ENCODE results near the gene MYL12B. TPM values are rescaled to one million over a fixed set of nuclear protein-coding genes. Genes with fewer than 3 reads are reported as not detected.
"Not testable (repeated sequence)": the region's sequence is repeated elsewhere in the genome, so short reads cannot be mapped to it uniquely, and the experiment has no call there.

The MYL12B gene
- 561 and 830 TPM in 2 replicates for total RNA-seq (2014; rRNA removed; shearing (Covaris generic))

- peak; percentile 91 to 99 for DNase-seq (ENCODE audit: low read depth in 1 of 2, low spot score in 2 of 2)
- Histone ChIP-seq H3K36me3 (peaks cover 88% of the 10 kb centered on the region), H3K9me3 (replicated peaks) (no peaks in the 10 kb centered on the region), H3K4me3 (peak within 1 kb of the TSS; percentile 91), H3K4me1 (replicated peaks) (peaks cover 62% of the 10 kb centered on the region), H3K27ac (peak within 1 kb of the TSS; percentile 100), H3K27me3 (replicated peaks) (no peaks in the 10 kb centered on the region)
These were observed at the start of gene MYL12B for GRCh38 chr18:3261373-3262233. TSS of gene MYL12B (plus strand) at chr18:3262133. CDS start at chr18:3272899, 10,766 bp downstream.

- no peaks in the 10 kb centered on the region for H3K36me3 ChIP-seq
- no peak for DNase-seq (ENCODE audit: low read depth in 1 of 2, low spot score in 2 of 2)
- H3K4me3 ChIP-seq: no peak overlapping the region
- no peaks in the 10 kb centered on the region for H3K27me3 ChIP-seq (replicated peaks)
- no peaks in the 10 kb centered on the region for H3K9me3 ChIP-seq (replicated peaks)
- no peak overlapping the region for H3K27ac ChIP-seq
- peaks cover 33% of the 10 kb centered on the region for H3K4me1 ChIP-seq (replicated peaks)
These were observed 49.3 kb upstream of the MYL12B start for GRCh38 chr18:3212657-3213056.

- no peaks in the 10 kb centered on the region for H3K36me3 ChIP-seq
- no peaks in the 10 kb centered on the region for H3K27me3 ChIP-seq (replicated peaks)
- H3K4me3 ChIP-seq: no peak overlapping the region
- no peak overlapping the region for H3K27ac ChIP-seq
- no peaks in the 10 kb centered on the region for H3K9me3 ChIP-seq (replicated peaks)
- no peak for DNase-seq (ENCODE audit: low read depth in 1 of 2, low spot score in 2 of 2)
- H3K4me1 ChIP-seq (replicated peaks): peaks cover 30% of the 10 kb centered on the region
These were observed 48.5 kb upstream of the MYL12B start for GRCh38 chr18:3213300-3214059.

GRCh38 chr18:3214855-3215637 is 46.9 kb upstream of the MYL12B start:
- Histone ChIP-seq H3K36me3 (no peaks in the 10 kb centered on the region), H3K27ac (no peak overlapping the region), H3K4me3 (no peak overlapping the region), H3K27me3 (replicated peaks) (no peaks in the 10 kb centered on the region), H3K9me3 (replicated peaks) (no peaks in the 10 kb centered on the region), H3K4me1 (replicated peaks) (peaks cover 21% of the 10 kb centered on the region)
- no peak for DNase-seq (ENCODE audit: low read depth in 1 of 2, low spot score in 2 of 2)

GRCh38 chr18:3216987-3217386 is 44.9 kb upstream of the MYL12B start:
- no peak overlapping the region for H3K4me3 ChIP-seq
- no peaks in the 10 kb centered on the region for H3K27me3 ChIP-seq (replicated peaks)
- no peak for DNase-seq (ENCODE audit: low read depth in 1 of 2, low spot score in 2 of 2)

GRCh38 chr18:3217948-3218647 is 43.8 kb upstream of the MYL12B start:
- no peaks in the 10 kb centered on the region for H3K9me3 ChIP-seq (replicated peaks)
- no peak for DNase-seq (ENCODE audit: low read depth in 1 of 2, low spot score in 2 of 2)

More at GRCh38 chr18:3216987-3217386, 44.9 kb upstream of the MYL12B start:
- H3K9me3 ChIP-seq (replicated peaks): no peaks in the 10 kb centered on the region
- H3K36me3 ChIP-seq: no peaks in the 10 kb centered on the region
- H3K4me1 ChIP-seq (replicated peaks): peaks cover 2% of the 10 kb centered on the region
- H3K27ac ChIP-seq: no peak overlapping the region

GRCh38 chr18:3218819-3219218 is 43.1 kb upstream of the MYL12B start:
- no peaks in the 10 kb centered on the region for H3K36me3 ChIP-seq
- H3K4me3 ChIP-seq: no peak overlapping the region
- H3K27me3 ChIP-seq (replicated peaks): 0 out of 2 replicates have a peak, but pooled peaks cover 5% of the 10 kb centered on the region
- H3K27ac ChIP-seq: no peak overlapping the region
- H3K9me3 ChIP-seq (replicated peaks): no peaks in the 10 kb centered on the region
- no peak for DNase-seq (ENCODE audit: low read depth in 1 of 2, low spot score in 2 of 2)
- H3K4me1 ChIP-seq (replicated peaks): no peaks in the 10 kb centered on the region

More at GRCh38 chr18:3217948-3218647, 43.8 kb upstream of the MYL12B start:
- Histone ChIP-seq H3K27ac (no peak overlapping the region), H3K4me3 (no peak overlapping the region), H3K27me3 (replicated peaks) (0 out of 2 replicates have a peak, but pooled peaks cover 3% of the 10 kb centered on the region), H3K4me1 (replicated peaks) (no peaks in the 10 kb centered on the region), H3K36me3 (no peaks in the 10 kb centered on the region)

GRCh38 chr18:3219241-3219630 is 42.7 kb upstream of the MYL12B start:
- H3K9me3 ChIP-seq (replicated peaks): no peaks in the 10 kb centered on the region
- DNase-seq (ENCODE audit: low read depth in 1 of 2, low spot score in 2 of 2): no peak
- H3K36me3 ChIP-seq: no peaks in the 10 kb centered on the region
- no peaks in the 10 kb centered on the region for H3K4me1 ChIP-seq (replicated peaks)
- no peak overlapping the region for H3K27ac ChIP-seq
- H3K4me3 ChIP-seq: no peak overlapping the region
- H3K27me3 ChIP-seq (replicated peaks): 0 out of 2 replicates have a peak, but pooled peaks cover 5% of the 10 kb centered on the region

- Histone ChIP-seq H3K36me3 (no peaks in the 10 kb centered on the region), H3K27ac (no peak within 1 kb of the TSS), H3K9me3 (replicated peaks) (no peaks in the 10 kb centered on the region), H3K27me3 (replicated peaks) (0 out of 2 replicates have a peak, but pooled peaks cover 5% of the 10 kb centered on the region), H3K4me3 (no peak within 1 kb of the TSS), H3K4me1 (replicated peaks) (no peaks in the 10 kb centered on the region)
- DNase-seq (ENCODE audit: low read depth in 1 of 2, low spot score in 2 of 2): no peak
These were observed 42.1 kb upstream of the MYL12B start, which contains the start of gene MYOM1 for GRCh38 chr18:3219631-3220335. TSS of gene MYOM1 (minus strand) at chr18:3219968. CDS start at chr18:3215223, 4,745 bp downstream.

GRCh38 chr18:3220868-3221267 is 41.1 kb upstream of the MYL12B start:
- not testable (repeated sequence) for H3K9me3 ChIP-seq (replicated peaks); H3K4me1 ChIP-seq (replicated peaks); H3K27me3 ChIP-seq (replicated peaks); H3K4me3 ChIP-seq; DNase-seq (ENCODE audit: low read depth in 1 of 2, low spot score in 2 of 2); H3K36me3 ChIP-seq; H3K27ac ChIP-seq

GRCh38 chr18:3221496-3221895 is 40.4 kb upstream of the MYL12B start:
- H3K36me3 ChIP-seq: no peaks in the 10 kb centered on the region
- no peaks in the 10 kb centered on the region for H3K9me3 ChIP-seq (replicated peaks)
- no peak overlapping the region for H3K4me3 ChIP-seq
- 0 out of 2 replicates have a peak, but pooled peaks cover 5% of the 10 kb centered on the region for H3K27me3 ChIP-seq (replicated peaks)
- H3K4me1 ChIP-seq (replicated peaks): no peaks in the 10 kb centered on the region
- H3K27ac ChIP-seq: no peak overlapping the region
- no peak for DNase-seq (ENCODE audit: low read depth in 1 of 2, low spot score in 2 of 2)

- Histone ChIP-seq H3K27ac (no peak overlapping the region), H3K4me1 (replicated peaks) (no peaks in the 10 kb centered on the region), H3K36me3 (no peaks in the 10 kb centered on the region), H3K27me3 (replicated peaks) (0 out of 2 replicates have a peak, but pooled peaks cover 5% of the 10 kb centered on the region), H3K9me3 (replicated peaks) (no peaks in the 10 kb centered on the region), H3K4me3 (no peak overlapping the region)
- DNase-seq (ENCODE audit: low read depth in 1 of 2, low spot score in 2 of 2): no peak
These were observed 38.6 kb upstream of the MYL12B start for GRCh38 chr18:3223356-3223755.

Data from SJSA1 (cell line).